ENCODE measurements around the gene CAB39L. TPM values are rescaled to one million over a fixed set of nuclear protein-coding genes. Genes with fewer than 3 reads are reported as not detected.

The CAB39L gene
- total and polyA plus RNA-seq, 2 of the 13 experiments (the other 11 are each of a cell fraction or from before 2014, with no cell fraction given) = 3.1 to 6.1 TPM

DNA sequence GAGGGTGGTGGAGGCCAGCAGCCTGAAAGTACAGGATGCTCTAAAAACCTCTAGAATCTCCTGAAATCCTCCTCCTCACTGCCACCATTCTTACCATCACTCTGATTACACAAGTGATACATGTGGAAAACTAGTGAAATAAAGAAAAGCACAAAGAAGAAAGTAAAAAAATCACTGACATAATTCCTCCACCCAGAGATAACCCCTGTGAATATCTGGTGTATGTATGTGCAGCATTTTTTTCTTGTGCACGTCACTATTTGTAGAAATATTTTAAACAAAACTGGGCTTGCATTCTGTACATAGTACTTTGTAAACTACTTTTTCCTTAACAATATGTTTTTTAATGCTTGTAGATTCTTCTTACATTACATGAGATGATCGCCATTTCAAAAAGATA, 122.9 kb downstream of the CAB39L start:
- CTCF ChIA-PET (ENCODE audit: low intra/inter-chr PET ratio, low total read pairs) = no interaction called here

More for the DNA sequence above, 122.9 kb downstream of the CAB39L start:
- H3K36me3 ChIP-seq (replicated peaks in 1 of 2; ENCODE audit: control insufficient read depth in 1 of 2, insufficient read depth in 2 of 2, low read length in 2 of 2) = no peaks in the 10 kb centered on the region
- in situ Hi-C loops (cut with HindIII; ENCODE audit: extremely low pct_ligation_motif_present, low pct_unique_long_range_greater_than_20kb) = no loop called here
- no peak for DNase-seq (ENCODE audit: low spot score)
- FAIRE-seq = no peak
- H3K9ac ChIP-seq (ENCODE audit: insufficient read depth, low read depth, low read length) = no peak overlapping the region
- no peak overlapping the region for H3K4me2 ChIP-seq (ENCODE audit: low read depth, low read length)
- no peak overlapping the region for H3K27ac ChIP-seq (ENCODE audit: extremely low read length, insufficient read depth, low read length)
- intact Hi-C loops (cut with micrococcal nuclease; ENCODE audit: unreplicated experiment) = no loop called here
- no peaks in the 10 kb centered on the region for H3K4me1 ChIP-seq (ENCODE audit: insufficient read depth, low read length)
- no peaks in the 10 kb centered on the region for H3K9me3 ChIP-seq (ENCODE audit: low read length)
- no peak for ATAC-seq
- POLR2A ChIA-PET = no interaction called here
- TF ChIP-seq ZNF660 (CRISPR knock-in tag; IDR thresholded peaks at IDR 0.05; ENCODE audit: borderline replicate concordance, low read depth) = no peak
- TF ChIP-seq, protein P1, sequence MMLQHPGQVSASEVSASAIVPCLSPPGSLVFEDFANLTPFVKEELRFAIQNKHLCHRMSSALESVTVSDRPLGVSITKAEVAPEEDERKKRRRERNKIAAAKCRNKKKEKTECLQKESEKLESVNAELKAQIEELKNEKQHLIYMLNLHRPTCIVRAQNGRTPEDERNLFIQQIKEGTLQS (CRISPR knock-in tag; IDR thresholded peaks at IDR 0.05) = no peak
- TF ChIP-seq FOSL1 (CRISPR knock-in tag; IDR thresholded peaks at IDR 0.05; ENCODE audit: borderline replicate concordance) = no peak
- TF ChIP-seq NFYB (CRISPR knock-in tag; IDR thresholded peaks at IDR 0.05) = no peak
- TF ChIP-seq ZNF12 (CRISPR knock-in tag; IDR thresholded peaks at IDR 0.05) = no peak
- TF ChIP-seq, protein P2, sequence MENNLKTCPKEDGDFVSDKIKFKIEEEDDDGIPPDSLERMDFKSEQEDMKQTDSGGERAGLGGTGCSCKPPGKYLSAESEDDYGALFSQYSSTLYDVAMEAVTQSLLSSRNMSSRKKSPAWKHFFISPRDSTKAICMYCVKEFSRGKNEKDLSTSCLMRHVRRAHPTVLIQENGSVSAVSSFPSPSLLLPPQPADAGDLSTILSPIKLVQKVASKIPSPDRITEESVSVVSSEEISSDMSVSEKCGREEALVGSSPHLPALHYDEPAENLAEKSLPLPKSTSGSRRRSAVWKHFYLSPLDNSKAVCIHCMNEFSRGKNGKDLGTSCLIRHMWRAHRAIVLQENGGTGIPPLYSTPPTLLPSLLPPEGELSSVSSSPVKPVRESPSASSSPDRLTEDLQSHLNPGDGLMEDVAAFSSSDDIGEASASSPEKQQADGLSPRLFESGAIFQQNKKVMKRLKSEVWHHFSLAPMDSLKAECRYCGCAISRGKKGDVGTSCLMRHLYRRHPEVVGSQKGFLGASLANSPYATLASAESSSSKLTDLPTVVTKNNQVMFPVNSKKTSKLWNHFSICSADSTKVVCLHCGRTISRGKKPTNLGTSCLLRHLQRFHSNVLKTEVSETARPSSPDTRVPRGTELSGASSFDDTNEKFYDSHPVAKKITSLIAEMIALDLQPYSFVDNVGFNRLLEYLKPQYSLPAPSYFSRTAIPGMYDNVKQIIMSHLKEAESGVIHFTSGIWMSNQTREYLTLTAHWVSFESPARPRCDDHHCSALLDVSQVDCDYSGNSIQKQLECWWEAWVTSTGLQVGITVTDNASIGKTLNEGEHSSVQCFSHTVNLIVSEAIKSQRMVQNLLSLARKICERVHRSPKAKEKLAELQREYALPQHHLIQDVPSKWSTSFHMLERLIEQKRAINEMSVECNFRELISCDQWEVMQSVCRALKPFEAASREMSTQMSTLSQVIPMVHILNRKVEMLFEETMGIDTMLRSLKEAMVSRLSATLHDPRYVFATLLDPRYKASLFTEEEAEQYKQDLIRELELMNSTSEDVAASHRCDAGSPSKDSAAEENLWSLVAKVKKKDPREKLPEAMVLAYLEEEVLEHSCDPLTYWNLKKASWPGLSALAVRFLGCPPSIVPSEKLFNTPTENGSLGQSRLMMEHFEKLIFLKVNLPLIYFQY (CRISPR knock-in tag; IDR thresholded peaks at IDR 0.05; ENCODE audit: borderline replicate concordance) = no peak
- no peak for TF ChIP-seq ZNF839 (CRISPR knock-in tag; IDR thresholded peaks at IDR 0.05; ENCODE audit: borderline replicate concordance)
- no peak for TF ChIP-seq ZBTB38 (CRISPR knock-in tag; IDR thresholded peaks at IDR 0.05)
- TF ChIP-seq POLR2AphosphoS2 (IDR thresholded peaks at IDR 0.05; ENCODE audit: low read depth, low read length) = no peak
- TF ChIP-seq, protein P3, sequence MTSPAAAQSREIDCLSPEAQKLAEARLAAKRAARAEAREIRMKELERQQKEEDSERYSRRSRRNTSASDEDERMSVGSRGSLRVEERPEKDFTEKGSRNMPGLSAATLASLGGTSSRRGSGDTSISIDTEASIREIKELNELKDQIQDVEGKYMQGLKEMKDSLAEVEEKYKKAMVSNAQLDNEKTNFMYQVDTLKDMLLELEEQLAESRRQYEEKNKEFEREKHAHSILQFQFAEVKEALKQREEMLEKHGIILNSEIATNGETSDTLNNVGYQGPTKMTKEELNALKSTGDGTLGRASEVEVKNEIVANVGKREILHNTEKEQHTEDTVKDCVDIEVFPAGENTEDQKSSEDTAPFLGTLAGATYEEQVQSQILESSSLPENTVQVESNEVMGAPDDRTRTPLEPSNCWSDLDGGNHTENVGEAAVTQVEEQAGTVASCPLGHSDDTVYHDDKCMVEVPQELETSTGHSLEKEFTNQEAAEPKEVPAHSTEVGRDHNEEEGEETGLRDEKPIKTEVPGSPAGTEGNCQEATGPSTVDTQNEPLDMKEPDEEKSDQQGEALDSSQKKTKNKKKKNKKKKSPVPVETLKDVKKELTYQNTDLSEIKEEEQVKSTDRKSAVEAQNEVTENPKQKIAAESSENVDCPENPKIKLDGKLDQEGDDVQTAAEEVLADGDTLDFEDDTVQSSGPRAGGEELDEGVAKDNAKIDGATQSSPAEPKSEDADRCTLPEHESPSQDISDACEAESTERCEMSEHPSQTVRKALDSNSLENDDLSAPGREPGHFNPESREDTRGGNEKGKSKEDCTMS (CRISPR knock-in tag; conservative IDR thresholded peaks at IDR 0.05) = no peak
- no peak for TF ChIP-seq MEIS1 (CRISPR knock-in tag; IDR thresholded peaks at IDR 0.05; ENCODE audit: borderline replicate concordance)
- TF ChIP-seq ARNT (IDR thresholded peaks at IDR 0.05) = no peak
- no TSS peak for BruUV-seq (replicated peaks)
- no peak overlapping the region for H2AFZ ChIP-seq (ENCODE audit: low read length)
- H4K20me1 ChIP-seq (ENCODE audit: insufficient read depth, low read length) = no peaks in the 10 kb centered on the region
- no peaks in the 10 kb centered on the region for H3K27me3 ChIP-seq (ENCODE audit: control insufficient read depth in 1 of 2, insufficient read depth in 2 of 2, low read length in 2 of 2)
- 89% methylated on average over 2 of the region's 2 CpGs for WGBS (ENCODE audit: low lambda C conversion rate)
- no peaks in the 10 kb centered on the region for H3K79me2 ChIP-seq (ENCODE audit: insufficient read depth, low read length)
- no peak overlapping the region for H3K4me3 ChIP-seq (replicated peaks in 1 of 3; ENCODE audit: insufficient read depth in 1 of 3, low read depth in 2 of 3, low read length in 3 of 3)

All from HepG2 (cell line).